HG03378 (cell line): ENCODE measurements around the gene R3HDM2.
"Not testable (repeated sequence)": the region's sequence is repeated elsewhere in the genome, so short reads cannot be mapped to it uniquely, and the experiment has no call there.

ENCODE experiments used
- ATAC-seq: cut with Tn5 transposase; IDR thresholded peaks from one replicate; pipeline ENCODE4 v1.9.1; 2021; ENCODE audit warnings: mild to moderate bottlenecking, moderate library complexity; ENCODE audit not compliant: unreplicated experiment

Gene R3HDM2

DNA sequence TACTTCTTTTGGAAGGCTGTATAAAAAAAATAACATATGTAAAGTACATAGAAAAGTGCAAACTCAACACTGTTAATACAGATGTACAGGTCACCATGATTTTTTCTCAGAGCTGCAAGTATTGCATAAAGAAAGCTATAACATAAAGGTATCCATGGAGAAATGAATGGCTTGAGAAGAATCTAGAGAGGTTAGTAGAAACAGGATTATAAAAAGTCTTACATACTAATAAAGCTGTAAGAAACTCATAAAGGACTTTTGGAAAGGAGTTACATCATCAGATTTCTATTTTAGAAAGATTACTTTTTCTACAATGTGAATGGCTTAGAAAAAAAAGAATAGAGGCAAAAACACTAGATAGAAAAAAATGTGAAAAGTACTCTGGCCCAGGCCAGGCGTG is 46.4 kb downstream of the R3HDM2 start:
- no peak for ATAC-seq

DNA sequence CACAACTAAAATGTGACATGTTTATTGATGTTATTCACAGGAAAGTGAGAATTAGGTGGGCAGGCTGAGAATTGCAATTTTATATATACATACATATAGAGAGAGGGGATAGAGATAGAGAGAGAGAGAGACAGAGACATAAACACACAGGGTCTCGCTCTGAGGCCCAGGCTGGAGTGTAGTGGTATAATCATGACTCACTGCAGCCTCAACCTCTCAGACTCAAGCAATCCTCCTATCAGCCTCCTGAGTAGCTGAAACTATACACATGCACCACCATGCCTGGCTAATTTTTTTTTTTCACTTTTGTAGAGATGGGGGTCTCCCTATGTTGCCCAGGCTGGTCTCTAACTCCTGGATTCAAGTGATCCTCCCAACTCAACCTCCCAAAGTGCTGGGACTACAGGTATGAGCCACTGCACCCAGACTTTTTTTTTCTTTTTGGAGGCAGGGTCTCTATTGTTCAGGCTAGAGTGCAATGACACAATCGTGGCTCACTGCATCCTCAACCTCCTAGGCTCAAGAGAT is 49.1 kb downstream of the R3HDM2 start:
- ATAC-seq, result no peak

DNA sequence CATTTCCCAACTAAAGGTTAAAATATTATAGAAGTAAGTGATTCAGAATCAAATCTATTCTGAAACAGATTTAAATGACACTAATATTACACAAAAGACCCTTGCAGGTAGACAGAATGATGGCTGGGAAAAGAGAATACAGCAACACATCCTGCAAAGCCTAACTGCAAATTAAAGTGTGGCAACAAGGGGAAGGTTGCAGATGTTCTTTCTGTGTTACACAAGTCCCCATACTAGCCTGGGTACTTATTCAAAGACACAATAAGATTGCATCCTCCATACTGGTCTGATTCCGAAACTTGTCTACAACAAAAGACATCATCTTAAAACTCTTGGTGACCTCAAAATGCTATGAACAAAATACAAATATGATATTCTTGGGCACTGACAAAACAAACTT is 50.5 kb downstream of the R3HDM2 start:
- ATAC-seq, result no peak

DNA sequence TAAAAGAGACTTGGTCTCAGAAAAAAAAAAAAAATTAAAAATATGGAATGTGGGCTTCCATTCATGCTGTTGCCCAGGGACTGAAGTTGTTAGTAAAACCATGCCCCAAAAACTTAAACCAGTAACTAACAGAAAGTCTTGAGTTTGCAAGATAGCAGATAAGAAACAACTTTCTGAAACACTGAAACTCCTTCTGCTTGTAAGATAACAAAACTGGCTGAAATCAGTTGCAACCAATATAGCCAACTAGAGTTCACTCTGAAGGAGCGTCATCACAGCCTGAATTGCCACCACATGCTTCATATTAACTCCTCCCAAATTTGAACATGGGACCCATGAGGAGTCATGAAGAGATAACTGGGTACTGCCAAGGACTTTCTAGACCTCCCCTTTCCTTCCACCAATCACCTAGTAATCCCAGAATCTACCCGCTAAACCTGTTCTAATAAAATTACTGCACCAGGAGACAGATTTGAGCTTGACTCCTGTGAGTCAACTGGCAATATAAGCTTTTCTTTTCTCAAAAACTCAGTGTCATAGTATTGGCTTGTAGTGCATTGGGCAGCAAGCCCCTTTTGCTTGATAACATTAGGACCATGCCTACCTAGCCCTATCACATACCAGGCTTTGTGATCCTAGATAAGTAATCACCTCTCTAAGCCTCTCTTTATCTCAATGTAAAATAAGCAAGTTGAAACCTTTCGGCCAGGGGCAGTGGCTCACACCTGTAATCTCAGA is 53.6 kb downstream of the R3HDM2 start:
- ATAC-seq, result no peak

DNA sequence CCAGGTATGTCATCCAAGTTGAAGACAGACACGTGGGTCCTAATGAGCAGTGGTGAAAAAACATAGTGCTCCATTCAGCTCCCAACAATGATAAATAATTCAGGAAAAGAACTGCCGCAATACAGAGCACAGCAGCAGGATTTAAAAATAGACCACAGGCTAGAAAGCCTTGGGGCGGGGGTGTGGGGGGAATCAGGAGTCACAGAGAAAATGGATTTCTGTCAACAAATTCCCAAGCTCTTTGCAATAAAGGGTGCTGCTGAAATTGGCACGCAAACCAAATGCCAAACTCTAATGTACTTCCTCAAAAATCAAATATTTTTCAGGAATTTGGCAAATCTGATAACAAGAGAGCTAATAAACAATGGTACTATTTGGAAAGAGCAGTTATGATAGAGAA is 58.6 kb downstream of the R3HDM2 start:
- ATAC-seq, result no peak

DNA sequence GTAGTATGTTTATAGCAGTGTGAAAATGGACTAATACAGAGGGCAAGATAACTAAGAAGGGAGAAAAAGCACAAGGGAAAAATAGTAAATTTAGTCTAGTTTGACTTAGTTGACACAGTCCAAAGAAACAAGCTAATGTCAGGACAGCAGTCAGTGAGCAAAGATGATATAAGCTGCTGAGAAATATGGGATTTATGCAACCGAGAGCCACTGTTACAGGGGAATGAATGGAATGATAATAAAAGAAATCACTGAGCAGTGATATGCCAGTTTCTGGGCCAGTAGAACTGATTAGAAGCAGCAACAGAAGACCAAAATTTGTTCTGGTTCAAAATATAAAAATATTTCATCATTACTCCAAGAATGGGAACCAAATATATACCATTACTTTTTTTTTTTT is 60.1 kb downstream of the R3HDM2 start:
- ATAC-seq, result no peak

DNA sequence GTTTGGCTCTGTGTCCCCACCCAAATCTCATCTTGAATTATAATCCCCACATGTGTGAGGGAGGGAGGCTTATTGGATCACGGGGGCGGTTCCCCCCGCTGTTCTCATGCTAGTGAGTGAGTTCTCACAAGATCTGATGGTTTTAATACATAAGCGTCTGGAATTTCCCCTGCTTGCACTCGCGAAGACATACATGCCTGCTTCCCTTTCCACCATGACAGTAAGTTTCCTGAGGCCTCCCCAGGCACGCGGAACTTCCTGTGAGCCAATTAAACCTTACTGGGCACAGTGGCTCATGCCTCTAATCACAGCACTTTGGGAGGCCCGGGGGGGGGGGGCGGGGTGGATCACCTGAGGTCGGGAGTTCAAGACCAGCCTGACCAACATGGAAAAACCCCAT is 60.8 kb downstream of the R3HDM2 start:
- no peak for ATAC-seq

DNA sequence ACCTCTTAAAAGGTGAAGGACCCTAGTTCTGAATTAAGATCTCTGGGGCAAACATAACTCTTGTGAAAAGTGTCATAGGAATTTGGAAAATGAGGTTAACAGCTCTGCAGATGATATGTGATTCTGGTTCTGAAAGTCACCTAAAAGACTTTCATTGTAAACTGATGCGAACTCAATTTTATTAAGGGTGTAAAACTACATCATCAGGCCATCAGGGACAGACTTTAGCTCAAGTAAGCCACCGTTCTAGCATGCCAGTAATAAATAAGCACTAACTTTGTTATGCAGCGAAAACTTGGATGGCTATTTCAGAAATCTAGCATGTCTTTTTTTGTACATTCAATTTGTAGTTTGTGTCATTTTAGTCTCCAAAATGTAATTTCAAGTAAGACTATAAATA is 61.6 kb downstream of the R3HDM2 start:
- ATAC-seq, result no peak

DNA sequence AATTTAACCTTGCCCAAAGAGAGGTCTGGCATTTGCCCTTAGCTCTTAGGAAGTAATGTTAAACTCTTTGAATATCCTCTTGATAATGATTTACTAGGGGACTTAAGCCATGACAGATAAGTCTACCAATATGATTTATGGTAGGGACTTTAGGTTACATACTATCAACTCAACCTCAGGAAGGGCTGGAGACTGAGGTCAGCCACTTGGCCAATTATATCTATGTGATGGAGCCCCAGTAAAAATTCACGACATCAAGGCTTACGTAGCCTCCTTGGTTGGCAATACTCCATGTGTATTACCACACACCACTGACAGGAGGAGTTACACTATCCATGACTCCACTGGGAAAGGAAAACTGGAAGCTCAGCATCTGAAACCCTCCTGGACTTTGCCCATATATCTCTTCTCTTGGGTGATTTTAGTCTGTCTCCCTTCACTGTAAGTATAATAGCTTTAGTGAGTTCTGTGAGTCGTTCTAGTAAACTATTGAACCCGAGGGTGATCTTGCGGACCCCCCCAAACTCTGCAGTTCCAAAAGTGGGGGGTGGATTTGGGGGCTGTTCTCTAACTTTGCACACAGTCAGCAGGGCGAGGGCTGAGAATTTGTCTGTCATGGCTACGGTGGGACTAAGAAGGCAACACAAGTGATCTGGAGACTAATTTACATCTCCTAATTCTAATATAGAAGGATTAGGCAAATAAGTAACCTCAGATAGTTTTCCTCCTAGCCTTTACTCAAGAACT is 62.3 kb downstream of the R3HDM2 start:
- no peak for ATAC-seq

DNA sequence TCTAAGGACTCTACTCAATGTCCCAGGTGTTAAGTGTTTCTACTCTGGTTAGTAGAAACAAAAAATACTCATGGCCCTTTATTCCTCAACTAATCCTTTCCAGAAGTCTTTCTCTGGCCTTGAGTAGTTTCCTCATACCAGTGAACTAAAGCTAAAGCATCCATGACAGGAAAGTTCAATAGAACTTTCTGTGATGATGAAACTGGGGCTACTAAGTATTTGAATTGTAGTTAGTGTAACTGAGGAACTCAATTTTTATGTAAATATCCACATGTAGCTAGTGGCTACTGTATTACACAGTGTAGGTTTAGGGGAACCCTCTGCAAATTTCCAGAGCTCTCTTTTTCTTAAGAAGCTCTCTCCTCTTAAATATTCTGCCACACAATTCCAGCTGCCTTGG is 63.7 kb downstream of the R3HDM2 start:
- no peak for ATAC-seq

DNA sequence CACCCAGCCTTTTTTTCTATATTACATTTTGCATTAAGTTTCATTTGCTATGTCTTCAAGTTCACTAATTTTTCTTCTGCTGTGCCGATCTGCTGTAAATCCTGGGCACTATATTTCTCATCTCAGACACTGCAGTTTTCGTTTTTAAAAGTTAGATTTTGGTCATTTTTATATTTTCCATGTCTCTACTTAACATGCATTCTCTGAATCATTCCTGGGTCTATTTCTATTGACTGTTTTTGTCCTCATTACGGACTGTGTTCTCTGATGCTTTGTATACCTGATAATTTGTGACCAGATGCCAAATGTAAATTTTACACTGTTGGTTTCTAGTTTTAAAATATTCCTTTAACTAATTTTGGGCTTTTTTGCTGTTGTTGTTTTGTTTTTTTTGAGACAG is 64.5 kb downstream of the R3HDM2 start:
- no peak for ATAC-seq

DNA sequence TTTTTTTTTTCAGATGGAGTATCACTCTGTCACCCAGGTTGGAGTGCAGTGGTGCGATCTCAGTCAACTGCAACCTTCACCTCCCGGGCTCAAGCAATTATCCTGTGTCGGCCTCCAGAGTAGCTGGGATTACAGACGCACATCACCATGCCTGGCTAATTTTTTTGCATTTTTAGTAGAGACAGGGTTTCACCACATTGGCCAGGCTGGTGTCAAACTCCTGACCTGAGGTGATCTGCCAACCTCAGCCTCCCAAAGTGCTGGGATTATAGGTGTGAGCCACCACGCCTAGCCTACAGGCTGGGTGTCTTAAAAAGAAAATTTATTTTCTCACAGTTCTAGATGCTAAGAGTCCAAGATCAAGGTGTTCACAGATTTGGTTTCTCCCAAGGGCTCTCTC is 66.7 kb downstream of the R3HDM2 start:
- ATAC-seq, result not testable (repeated sequence)

DNA sequence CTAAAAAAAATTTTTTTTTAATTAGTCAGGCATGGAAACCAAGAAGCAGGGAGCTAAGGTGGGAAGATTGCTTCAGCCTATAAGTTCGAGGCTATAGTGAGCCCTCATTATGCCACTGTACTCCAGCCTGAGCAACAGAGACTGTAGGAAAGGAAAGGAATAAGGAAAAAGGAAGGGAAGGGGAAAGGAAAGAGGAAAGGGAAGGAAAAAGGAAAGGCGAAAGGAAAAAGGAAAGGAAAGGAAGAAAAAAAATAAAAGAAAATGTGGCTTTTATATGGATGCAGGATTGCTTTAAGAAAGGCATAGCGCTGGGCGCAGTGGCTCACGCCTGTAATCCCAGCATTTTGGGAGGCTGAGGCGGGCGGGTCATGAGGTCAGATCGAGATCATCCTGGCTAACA is 70.4 kb downstream of the R3HDM2 start:
- no peak for ATAC-seq

DNA sequence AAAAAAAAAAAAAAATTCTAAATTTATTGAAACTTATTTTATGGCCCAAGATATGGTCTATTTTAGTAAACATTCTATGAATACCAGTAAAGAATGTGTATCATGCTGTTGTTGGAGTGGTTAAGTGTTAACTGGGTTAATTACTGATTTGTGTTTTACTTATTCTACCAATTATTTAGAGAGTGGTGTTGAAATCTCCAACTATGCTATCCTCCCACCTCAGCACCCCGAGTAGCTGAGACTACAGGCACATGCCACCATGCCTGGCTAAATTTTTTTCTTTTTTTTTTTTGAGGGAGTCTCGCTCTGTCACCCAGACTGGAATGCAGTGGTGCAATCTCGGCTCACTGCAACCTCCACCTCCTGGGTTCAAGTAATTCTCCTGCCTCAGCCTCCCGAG is 72.2 kb downstream of the R3HDM2 start:
- ATAC-seq, result no peak

DNA sequence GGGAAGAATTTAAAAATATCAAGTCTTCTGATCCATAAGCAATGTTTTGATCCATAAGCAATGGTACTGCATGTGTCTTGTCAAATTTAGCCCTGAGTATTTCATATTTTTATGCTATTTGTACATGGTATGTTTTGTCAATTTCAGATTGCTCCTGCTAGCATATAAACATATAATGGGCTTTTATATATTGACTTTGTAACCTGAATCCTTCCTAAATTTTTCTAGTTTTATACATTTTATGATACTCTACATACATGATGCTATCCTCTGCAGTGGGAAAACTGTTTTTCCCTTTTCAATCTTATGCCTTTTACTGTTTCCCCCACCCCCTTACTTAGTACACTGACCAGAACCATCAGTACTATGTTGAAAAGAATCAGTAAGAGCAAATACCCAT is 75.1 kb downstream of the R3HDM2 start:
- ATAC-seq, result no peak

DNA sequence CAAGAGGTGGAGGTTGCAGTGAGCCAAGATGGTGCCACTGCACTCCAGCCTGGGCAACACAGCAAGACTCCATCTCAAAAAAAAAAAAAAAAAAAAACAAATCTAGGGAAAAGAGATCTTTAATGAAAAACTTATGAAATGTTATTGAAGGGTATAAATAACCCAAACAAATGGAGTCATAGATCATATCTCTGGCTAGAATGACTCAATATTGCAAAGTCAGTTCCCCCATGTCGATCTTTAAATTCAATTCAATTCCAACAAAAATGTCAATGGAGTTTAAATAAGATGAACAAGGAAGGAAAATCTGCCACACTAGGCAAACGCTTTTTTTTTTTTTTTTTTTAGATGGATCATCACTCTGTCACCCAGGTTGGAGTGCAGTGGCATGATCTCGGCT is 78.7 kb downstream of the R3HDM2 start:
- ATAC-seq, result no peak

DNA sequence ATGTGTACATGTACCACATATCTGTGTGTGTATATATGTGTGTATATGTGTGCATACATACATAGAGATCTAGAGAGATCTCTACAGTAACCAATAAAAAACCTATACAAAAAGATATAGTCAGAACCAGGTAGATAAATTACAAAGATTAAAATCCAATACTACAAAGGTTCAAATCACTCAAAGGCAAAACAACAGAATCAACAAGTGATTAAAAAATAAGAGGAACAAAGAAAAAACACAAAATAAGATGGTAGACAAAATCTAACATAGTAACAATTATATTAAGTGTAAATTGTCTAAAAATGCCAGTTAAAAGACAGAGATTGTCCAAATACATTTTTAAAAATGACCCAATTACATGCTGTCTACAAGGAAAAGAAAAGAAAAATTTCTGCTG is 83.6 kb downstream of the R3HDM2 start:
- ATAC-seq, result no peak

DNA sequence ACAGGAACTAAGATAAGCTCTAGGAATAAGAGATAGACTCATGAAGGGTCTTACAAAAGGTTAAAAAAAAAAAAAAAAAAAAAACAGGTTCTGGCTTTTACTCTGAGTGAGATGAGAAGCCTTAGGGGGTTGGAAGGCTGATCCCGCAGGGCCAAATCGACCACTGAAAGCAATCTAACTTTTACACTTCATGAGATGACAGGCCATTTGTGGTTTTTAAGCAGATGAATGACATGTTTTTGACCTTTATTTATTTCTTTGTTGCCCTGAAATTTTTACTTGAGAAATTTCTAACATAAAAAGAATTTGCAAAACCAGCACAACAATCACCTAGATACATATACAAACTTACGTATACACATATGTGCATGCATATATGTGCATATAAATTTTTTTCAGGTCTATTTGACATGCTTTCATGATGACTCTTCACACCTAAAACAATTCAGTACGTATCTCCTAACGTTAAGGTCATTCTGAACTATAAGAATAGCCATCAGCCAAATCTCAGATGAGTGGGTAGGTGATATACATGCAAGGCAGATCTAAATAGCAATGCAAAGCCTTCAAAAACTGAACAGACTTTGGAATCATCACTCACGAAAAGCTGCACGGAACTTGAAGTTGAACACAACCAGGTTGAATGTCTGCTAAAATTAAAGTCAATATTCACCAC is 87.0 kb downstream of the R3HDM2 start:
- no peak for ATAC-seq

DNA sequence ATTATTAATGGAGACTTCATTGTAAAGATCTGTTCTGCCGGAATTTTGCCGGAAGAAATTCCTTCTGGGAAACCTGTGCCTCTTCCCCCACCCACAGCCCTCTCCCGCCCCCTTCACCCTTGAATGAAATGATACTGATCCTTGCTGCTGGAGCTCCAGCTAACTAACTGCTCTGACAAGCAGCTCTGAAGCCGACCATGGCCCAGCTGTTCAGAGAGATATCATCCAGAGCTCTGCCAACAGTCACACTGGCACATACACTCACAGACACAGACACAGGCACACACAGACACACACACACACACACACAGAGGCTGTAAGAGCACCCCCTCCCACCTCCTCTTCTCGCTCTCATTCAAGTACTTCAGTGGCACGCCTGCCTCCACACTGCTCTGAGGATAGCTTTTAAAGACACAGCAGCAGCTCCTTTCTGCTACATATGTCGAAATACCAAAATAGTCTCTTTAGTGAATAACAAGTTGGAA is 88.6 kb downstream of the R3HDM2 start:
- no peak for ATAC-seq

DNA sequence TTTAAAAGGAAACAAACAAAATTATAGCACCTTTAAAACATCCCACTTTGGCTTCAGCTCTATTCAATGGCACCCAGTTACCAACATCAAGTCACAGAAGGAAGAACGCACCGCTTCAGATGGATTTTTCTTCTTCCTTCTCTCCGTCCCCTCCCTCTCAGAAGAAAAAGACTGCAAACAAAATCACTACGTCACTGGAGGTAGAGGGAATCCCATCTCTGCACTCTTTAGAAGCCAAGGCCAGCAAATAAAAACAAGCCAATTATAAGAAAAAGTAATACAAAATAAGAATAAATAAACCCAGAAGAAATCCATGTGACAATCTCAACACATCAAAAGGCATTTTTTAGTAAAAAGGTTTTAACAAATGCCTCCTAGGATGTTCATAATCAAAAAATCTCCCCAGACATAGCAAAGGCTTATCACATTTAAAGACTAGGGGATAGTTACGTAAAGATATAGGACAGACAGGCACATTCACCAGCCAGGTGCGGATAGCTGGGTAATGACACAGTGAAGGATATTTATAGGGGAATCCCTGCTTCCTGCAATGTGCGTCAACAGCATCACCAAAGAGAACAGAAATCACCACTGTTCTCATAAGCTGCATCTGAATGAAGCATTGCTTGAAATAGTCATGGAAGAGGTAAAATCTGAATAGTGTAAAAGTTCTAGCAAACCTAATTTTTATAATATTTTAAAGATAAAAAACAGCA is 89.4 kb downstream of the R3HDM2 start:
- ATAC-seq, result no peak

DNA sequence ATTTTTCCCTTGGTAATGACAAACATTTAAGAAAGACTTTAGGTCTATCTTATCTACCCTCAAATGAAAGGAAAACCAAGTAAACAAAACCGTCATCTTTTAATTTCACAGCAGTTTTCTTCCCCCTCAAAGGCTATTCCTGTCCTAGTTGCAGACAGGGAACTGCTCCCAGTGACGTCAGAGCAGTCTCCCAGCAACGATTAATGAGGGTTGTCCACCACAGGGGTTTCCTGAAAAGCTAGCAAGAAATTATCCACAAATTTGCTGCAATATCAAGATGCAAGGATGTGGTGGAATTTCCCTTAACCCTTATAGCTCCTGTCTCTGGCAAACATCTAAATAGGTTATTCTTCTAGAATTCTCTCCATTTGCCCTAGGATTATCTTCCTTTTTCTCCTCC is 90.7 kb downstream of the R3HDM2 start:
- ATAC-seq, result no peak
